ENCODE measurements around the gene TNFRSF14. TPM values are rescaled to one million over a fixed set of nuclear protein-coding genes. Genes with fewer than 3 reads are reported as not detected.

The TNFRSF14 gene
- total and polyA plus RNA-seq, 2 of the 13 experiments (the other 11 are each of a cell fraction or from before 2014, with no cell fraction given): 11.9 to 49.9 TPM

GRCh38 chr1:2603521-2604155 lies 47.5 kb downstream of the TNFRSF14 start:
- no peaks in the 10 kb centered on the region for H3K9me3 ChIP-seq (ENCODE audit: low read length)
- H3K4me3 ChIP-seq (replicated peaks in 1 of 3; ENCODE audit: insufficient read depth in 1 of 3, low read depth in 2 of 3, low read length in 3 of 3): no peak overlapping the region
- H2AFZ ChIP-seq (ENCODE audit: low read length): no peak overlapping the region
- no peak overlapping the region for H3K27ac ChIP-seq (ENCODE audit: extremely low read length, insufficient read depth, low read length)
- H3K9ac ChIP-seq (ENCODE audit: insufficient read depth, low read depth, low read length): no peak overlapping the region
- BruUV-seq (replicated peaks): no TSS peak
- ChIA-PET POLR2A (interaction anchor here (0.6 kb wide), 1 partner anchor 33 kb away, joined by 3 read pairs; no protein-coding TSS in a partner anchor), CTCF (ENCODE audit: low intra/inter-chr PET ratio, low total read pairs) (no interaction called here)
- no peaks in the 10 kb centered on the region for H3K36me3 ChIP-seq (replicated peaks in 1 of 2; ENCODE audit: control insufficient read depth in 1 of 2, insufficient read depth in 2 of 2, low read length in 2 of 2)
- WGBS (ENCODE audit: low lambda C conversion rate): no CpG with 5 or more reads among the region's 25 CpGs
- no peaks in the 10 kb centered on the region for H3K4me1 ChIP-seq (ENCODE audit: insufficient read depth, low read length)
- TF ChIP-seq HOXD1 (CRISPR knock-in tag; IDR thresholded peaks at IDR 0.05) (no peak), CBX2 (IDR thresholded peaks at IDR 0.05; ENCODE audit: low read depth, low read length) (no peak), CBX2 (CRISPR knock-in tag; IDR thresholded peaks at IDR 0.05; ENCODE audit: low read depth) (no peak), ATF7 (IDR thresholded peaks at IDR 0.05) (no peak), ATF7 (CRISPR knock-in tag; IDR thresholded peaks at IDR 0.05) (no peak), ZBTB34 (CRISPR knock-in tag; IDR thresholded peaks at IDR 0.05) (no peak), PAF1 (CRISPR knock-in tag; IDR thresholded peaks at IDR 0.05) (no peak), ZNF263 (CRISPR knock-in tag; IDR thresholded peaks at IDR 0.05) (no peak), DPF2 (CRISPR knock-in tag; IDR thresholded peaks at IDR 0.05; ENCODE audit: borderline replicate concordance, low read depth) (no peak), MXI1 (IDR thresholded peaks at IDR 0.05; ENCODE audit: borderline replicate concordance, low read depth, low read length) (no peak), NR3C1 (CRISPR knock-in tag; IDR thresholded peaks at IDR 0.05) (no peak), MLX (CRISPR knock-in tag; IDR thresholded peaks at IDR 0.05) (no peak), ZNF597 (CRISPR knock-in tag; IDR thresholded peaks at IDR 0.05) (no peak)
- FAIRE-seq: no peak
- no peak for DNase-seq (ENCODE audit: low spot score)
- intact Hi-C loops (cut with micrococcal nuclease; ENCODE audit: unreplicated experiment) (no loop called here), in situ Hi-C loops (cut with HindIII; ENCODE audit: extremely low pct_ligation_motif_present, low pct_unique_long_range_greater_than_20kb) (no loop called here)
- H3K27me3 ChIP-seq (ENCODE audit: control insufficient read depth in 1 of 2, insufficient read depth in 2 of 2, low read length in 2 of 2): peaks cover 9 to 55% of the 10 kb centered on the region in 2 experiments; a peak in 4 of 5 replicates
- H3K79me2 ChIP-seq (ENCODE audit: insufficient read depth, low read length): no peaks in the 10 kb centered on the region
- no peak for ATAC-seq
- H4K20me1 ChIP-seq (ENCODE audit: insufficient read depth, low read length): no peaks in the 10 kb centered on the region
- H3K4me2 ChIP-seq (ENCODE audit: low read depth, low read length): no peak overlapping the region

Measured in HepG2 (cell line).